GM18951 (cell line): ENCODE measurements around the gene TMEM45A.

Experiments used
- POLR2A ChIP-seq: IDR thresholded peaks from 4 replicates; pipeline ENCODE4 v1.6.1; 2011; ENCODE audit warnings: mild to moderate bottlenecking; ENCODE audit not compliant: insufficient read length, insufficient read depth; ENCODE audit errors: extremely low read depth
- in situ Hi-C: fragments of 300-500 bp; cut with MboI; formaldehyde crosslinking; loops from one replicate; pipeline ENCODE4 v1.12.0; 2022; ENCODE audit warnings: low sequenced_read_pairs, mixed read lengths, inconsistent platforms; ENCODE audit not compliant: unreplicated experiment

The TMEM45A gene

DNA sequence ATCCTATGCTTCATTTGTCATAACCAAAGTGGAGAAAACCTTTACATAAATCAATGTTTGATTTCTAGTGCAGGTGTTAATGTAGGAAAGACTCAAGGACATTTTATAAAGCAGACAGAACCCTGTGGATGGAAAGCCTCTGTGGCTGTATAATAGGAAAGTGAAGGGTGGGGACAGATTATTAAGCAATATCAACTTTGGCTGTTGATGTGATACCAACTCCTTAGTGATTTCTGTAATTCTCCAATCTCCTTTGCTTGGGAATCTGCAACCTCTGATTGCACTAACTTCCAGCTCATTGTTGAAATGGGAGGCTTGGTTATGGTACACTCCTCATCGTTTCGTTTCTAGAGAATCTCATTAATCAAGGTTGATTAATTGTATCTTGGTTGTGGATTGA is 87.7 kb downstream of the TMEM45A start:
- in situ Hi-C loops = loop anchor here (10.0 to 25.0 kb wide), 2 partner anchors 115 to 743 kb away; no protein-coding TSS in a partner anchor
- no peak for TF ChIP-seq POLR2A

DNA sequence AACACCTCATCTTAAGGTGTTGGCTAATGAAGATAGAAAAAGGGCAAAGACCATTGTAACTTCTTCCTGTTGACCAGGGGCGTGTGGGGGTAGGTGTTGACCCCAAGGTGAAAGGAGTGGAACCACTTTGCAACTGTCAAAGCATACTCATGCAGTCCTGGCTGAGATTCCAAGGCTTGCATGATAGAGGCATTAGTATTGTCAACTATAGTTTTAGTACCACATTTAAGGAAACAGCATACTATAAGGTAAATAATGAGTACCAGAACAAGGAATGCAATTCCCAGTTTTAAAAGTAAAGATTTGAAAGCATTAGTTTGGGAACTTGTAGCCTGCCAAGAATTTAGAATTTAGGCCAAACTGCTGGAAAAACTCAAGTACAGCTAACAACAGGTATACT is 89.2 kb downstream of the TMEM45A start:
- in situ Hi-C loops = loop anchor here (10.0 to 25.0 kb wide), 2 partner anchors 117 to 744 kb away; no protein-coding TSS in a partner anchor

GRCh38 chr3:100582157-100582556 is 89.7 kb downstream of the TMEM45A start:
- in situ Hi-C loops = loop anchor here (10.0 to 25.0 kb wide), 2 partner anchors 117 to 745 kb away; no protein-coding TSS in a partner anchor

More for the DNA sequence above, 89.2 kb downstream of the TMEM45A start:
- TF ChIP-seq POLR2A = no peak

DNA sequence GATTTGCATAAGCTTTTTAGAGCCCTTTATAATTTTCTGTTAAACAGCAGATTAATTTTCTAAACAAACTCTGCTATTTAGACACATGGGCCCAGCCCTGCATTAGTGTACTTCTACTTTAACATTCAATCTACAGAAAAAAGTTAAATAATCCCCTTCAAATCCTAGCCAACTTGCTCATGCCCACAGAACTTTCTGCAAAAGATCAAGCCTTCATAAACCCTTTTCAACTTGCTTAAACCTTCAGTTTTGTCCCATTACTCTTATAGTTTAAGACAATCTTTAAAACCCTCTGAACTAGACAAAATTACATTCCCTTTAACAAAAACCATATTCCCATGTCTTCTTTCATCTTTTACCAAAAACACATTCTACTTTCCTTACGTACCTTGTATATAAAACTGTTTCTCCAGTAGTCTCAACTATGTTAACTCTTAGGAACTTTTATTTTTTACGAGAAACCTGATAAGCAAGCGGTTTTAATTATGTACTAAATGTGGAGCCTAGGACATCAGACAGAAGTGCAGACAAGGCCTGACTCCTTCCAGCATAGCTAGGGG is 91.8 kb downstream of the TMEM45A start:
- no peak for TF ChIP-seq POLR2A
- in situ Hi-C loops = loop anchor here (10.0 to 25.0 kb wide), 2 partner anchors 119 to 747 kb away; no protein-coding TSS in a partner anchor

DNA sequence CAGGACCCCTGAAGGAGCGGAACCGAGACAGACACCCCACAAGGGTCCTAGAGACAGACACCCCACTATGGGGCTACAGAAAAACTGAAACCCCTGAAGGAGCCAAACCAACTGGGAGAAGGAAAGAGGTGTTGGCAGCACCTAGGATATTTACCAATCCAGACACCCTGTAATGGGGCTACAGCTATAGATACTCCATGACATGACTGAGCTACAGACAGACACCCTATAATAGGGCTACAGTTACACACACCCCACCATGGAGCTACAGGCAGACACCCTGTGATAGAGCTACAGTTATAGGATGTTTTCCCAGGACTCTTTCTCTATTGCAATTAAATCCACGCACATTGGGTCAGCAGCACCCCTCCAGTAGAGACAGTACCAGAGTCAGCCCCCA is 94.4 kb downstream of the TMEM45A start:
- TF ChIP-seq POLR2A = no peak
- in situ Hi-C loops = loop anchor here (10.0 to 25.0 kb wide), 2 partner anchors 122 to 750 kb away; no protein-coding TSS in a partner anchor

DNA sequence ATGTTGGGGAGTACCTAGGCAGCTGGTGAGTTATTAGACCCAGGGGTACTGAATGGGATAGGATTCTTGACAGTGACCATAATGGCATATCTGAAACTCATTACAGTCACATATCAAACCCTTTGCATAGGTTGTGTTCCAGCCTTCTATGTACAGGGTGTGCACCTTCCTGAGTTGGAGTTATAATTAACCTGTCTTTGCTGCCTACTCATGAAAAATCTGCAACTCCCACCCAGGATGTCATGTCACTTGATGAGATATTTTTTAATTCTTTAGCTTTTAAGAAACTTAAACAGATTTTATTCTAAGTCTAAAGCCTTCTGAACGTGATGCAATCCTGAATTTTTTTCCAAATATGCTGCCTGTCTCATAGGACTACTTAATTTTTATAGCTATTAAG is 95.8 kb downstream of the TMEM45A start:
- in situ Hi-C loops = loop anchor here (10.0 to 25.0 kb wide), 2 partner anchors 123 to 751 kb away; no protein-coding TSS in a partner anchor
- TF ChIP-seq POLR2A = no peak

DNA sequence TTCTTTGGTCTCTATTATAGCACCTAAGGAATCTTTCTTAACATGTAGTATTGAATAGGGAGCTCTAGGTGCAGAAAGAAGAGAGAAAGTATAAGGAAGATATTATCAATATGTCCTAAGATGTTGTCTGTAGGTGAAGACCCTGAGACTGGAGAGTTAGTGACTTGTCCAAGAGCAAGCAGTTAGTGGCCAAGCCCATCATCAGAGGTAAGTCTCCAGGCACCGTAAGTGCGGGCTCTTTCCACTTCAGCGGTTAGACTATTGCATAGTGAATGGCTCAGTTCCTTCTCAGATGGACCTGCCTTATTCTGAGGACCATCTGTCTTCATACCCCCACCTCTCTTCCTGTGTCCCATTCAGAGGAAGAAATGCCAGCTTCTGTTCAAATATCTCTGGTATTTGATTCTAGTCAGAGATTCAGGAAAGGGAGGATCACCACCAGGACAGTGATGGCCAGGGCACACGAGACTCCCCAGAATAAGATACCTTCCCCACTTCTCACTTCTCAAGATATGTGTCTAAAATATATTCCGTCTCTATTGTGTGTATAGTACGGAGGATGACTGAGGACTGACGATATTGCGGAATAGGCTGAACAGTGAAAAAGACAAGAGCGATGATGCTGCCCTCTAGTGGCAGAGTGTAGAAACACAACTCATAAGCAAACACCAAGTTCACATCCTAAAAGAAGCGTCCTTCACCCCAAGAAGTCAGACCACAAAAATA is 97.9 kb downstream of the TMEM45A start:
- TF ChIP-seq POLR2A = no peak

DNA sequence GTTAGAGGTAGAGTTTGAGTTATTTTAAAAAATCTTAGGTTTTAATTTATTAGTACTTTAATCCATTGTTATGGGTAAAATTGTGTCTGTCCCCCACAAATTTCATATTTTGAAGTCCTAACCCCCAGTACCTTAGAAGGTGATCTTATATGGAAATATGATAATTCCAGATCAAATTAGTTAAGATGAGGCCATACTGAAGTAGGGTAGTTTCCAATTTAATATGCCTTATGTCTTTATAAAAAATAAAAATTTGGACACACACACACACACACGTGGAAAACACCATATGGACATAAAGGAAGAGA is 98.4 kb downstream of the TMEM45A start:
- in situ Hi-C loops = loop anchor here (10.0 to 25.0 kb wide), 2 partner anchors 276 to 753 kb away; no protein-coding TSS in a partner anchor
- TF ChIP-seq POLR2A = no peak

More for the DNA sequence above, 97.9 kb downstream of the TMEM45A start:
- in situ Hi-C loops = loop anchor here (10.0 to 25.0 kb wide), 2 partner anchors 275 to 753 kb away; no protein-coding TSS in a partner anchor

GRCh38 chr3:100591411-100591810 is 99.0 kb downstream of the TMEM45A start:
- no peak for TF ChIP-seq POLR2A
- in situ Hi-C loops = loop anchor here (10.0 to 25.0 kb wide), 2 partner anchors 277 to 754 kb away; no protein-coding TSS in a partner anchor

DNA sequence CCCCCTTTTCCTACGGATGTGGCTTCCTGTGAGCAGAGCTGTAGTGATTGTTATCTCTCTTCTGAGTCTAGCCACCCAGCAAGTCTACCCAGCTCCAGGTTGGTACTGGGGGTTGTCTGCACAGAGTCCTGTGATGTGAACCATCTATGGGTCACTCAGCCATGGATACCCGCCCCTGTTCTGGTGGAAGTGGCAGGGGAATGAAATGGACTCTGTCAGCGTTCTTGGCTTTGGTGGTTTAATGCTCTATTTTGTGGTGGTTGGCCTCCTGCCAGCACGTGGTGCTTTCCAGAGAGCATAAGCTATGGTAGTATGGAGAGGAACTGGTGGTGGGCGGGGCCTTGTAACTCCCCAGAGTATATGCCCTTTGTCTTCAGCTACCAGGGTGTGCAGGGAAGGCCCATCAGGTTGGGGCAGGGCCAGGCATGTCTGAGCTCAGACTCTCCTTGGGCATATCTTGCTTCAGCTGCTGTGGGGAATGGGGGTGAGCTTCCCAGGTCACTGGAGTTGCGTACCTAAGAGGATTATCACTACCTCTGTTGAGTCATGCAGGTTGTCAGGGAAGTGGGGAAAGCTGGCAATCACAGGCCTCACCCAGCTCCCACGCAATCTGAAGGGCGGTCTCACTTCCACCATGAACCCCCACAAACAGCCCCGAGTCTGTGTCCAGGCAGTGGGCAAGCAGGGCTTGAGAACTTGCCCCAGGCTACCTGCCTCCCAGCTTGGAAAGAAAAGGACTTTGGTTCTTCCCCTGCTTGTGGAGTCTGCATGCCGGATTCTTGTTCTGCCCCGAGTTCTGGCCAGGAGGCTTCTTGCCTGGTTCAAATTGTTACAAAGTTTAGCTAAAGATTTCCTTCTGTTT is 108.0 kb downstream of the TMEM45A start:
- TF ChIP-seq POLR2A = no peak
- in situ Hi-C loops = no loop called here

DNA sequence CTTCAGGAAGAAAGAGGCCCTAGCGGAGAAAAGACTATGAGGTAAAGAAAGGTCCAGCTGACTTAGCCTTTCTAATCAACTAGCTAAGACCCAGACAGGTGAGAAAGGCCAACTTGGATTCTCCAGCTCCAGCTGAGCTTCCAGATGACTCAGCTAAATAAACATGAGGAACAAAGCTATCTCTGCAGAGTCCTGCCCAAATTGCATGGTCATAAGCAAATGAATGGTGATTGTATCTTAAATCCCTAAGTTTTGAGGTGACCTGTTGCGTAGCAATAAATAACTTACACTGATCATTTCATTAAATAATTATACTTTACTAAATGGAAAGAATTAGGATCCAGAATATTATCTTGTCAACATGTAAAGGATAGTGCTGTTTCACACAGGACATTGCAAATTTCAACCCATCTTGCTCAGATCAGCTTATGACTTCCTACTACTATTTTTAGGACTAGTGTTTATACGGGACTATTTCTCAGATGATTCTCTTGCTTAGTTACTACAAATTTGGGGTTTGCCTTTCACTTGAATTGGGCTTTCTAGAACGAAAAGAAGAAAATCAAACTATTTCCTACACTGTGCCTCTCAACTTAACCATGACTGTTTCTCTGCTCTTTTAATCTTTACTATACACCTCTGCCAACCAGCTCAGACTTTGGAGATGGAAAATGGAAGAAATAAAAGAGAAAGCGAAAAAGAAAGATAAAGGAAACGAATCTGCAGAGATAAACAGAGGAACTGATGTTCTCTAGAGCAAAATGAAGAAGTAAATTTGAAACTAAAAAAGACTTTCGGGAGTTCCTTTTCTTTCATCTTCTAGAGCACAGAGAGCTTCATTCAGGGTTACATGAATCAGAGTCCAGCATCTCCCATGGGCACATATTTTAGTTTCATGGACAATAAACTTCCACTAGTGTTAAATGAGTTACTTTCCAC is 110.4 kb downstream of the TMEM45A start:
- in situ Hi-C loops = no loop called here
- no peak for TF ChIP-seq POLR2A

- TF ChIP-seq POLR2A = no peak
- in situ Hi-C loops = no loop called here
These were observed 111.0 kb downstream of the TMEM45A start for GRCh38 chr3:100603469-100603868.

DNA sequence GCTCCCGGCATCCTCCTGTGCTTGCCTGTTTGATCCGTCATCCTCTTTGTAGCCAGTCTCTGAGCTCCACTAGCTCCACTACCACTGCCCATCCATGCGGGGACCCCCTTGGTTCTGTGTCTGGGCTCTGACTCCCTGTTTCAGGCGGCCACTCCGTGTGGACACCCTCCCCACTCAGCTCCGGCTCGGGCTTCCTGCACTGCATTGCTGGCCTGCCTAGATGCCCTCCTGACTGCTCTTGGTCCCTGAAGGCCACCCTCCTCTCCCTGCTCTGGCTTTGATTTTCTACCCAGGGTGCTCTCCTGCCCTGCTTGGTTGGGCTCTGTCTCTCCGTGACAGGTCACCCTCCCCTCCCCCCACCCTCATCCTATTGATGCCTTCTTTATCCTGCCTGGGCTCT is 112.9 kb downstream of the TMEM45A start:
- in situ Hi-C loops = no loop called here
- TF ChIP-seq POLR2A = no peak
